MM.1S (cell line): Measurements from ENCODE around the gene FAM114A1.

Source experiments
- DNase-seq: peaks from one replicate; pipeline ENCODE4 v3.0.0-alpha.2; 2015
- H2AFZ ChIP-seq: fragments of 300-600 bp; sonication (generic); 2 replicates; pipeline ENCODE4 v1.6.0; 2016; ENCODE audit warnings: antibody characterized with exemption, low read length
- H3F3A ChIP-seq: fragments of 300-600 bp; sonication (generic); 2 replicates; pipeline ENCODE4 v1.6.1; 2016; ENCODE audit warnings: mild to moderate bottlenecking, antibody characterized with exemption, low read length, moderate library complexity, mixed read lengths; ENCODE audit not compliant: insufficient read depth
- H3K27ac ChIP-seq: fragments of 300-600 bp; sonication (generic); 2 replicates; pipeline ENCODE4 v1.5.1; 2016; ENCODE audit warnings: mild to moderate bottlenecking, low read length
- H3K27me3 ChIP-seq: fragments of 300-600 bp; sonication (generic); replicated peaks from 2 replicates; pipeline ENCODE4 v1.6.0; 2016; ENCODE audit warnings: low read length; ENCODE audit not compliant: insufficient read depth
- H3K36me3 ChIP-seq: fragments of 300-600 bp; sonication (generic); replicated peaks from 2 replicates; pipeline ENCODE4 v1.6.1; 2016; ENCODE audit warnings: mild to moderate bottlenecking, low read length, mixed read lengths; ENCODE audit not compliant: insufficient read depth
- H3K4me1 ChIP-seq: fragments of 300-600 bp; sonication (generic); 2 replicates; pipeline ENCODE4 v1.6.1; 2016; ENCODE audit warnings: low read length, mixed read lengths
- H3K4me2 ChIP-seq: fragments of 300-600 bp; sonication (generic); 2 replicates; pipeline ENCODE4 v1.6.0; 2016; ENCODE audit warnings: low read depth, low read length
- H3K4me3 ChIP-seq: fragments of 300-600 bp; sonication (generic); 2 replicates; pipeline ENCODE4 v1.5.1; 2016; ENCODE audit warnings: low read length, mixed read lengths
- H3K79me2 ChIP-seq: fragments of 300-600 bp; sonication (generic); 2 replicates; pipeline ENCODE4 v1.6.1; 2016; ENCODE audit warnings: mixed run types, low read length, mixed read lengths
- H3K9ac ChIP-seq: fragments of 300-600 bp; sonication (generic); 2 replicates; pipeline ENCODE4 v1.6.1; 2016; ENCODE audit warnings: low read length, mixed read lengths
- H3K9me2 ChIP-seq: fragments of 300-600 bp; sonication (generic); replicated peaks from 2 replicates; pipeline ENCODE4 v1.6.1; 2016; ENCODE audit warnings: mild to moderate bottlenecking, low read length, mixed read lengths; ENCODE audit not compliant: insufficient read depth
- H3K9me3 ChIP-seq: fragments of 300-600 bp; sonication (generic); replicated peaks from 2 replicates; pipeline ENCODE4 v1.6.1; 2016; ENCODE audit warnings: mild to moderate bottlenecking, low read length, mixed read lengths; ENCODE audit not compliant: insufficient read depth
- H4K20me1 ChIP-seq: fragments of 300-600 bp; sonication (generic); 2 replicates; pipeline ENCODE4 v1.6.1; 2016; ENCODE audit warnings: mild to moderate bottlenecking, low read length, moderate library complexity, mixed read lengths; ENCODE audit not compliant: insufficient read depth
- EZH2 ChIP-seq: fragments of 300-600 bp; sonication (generic); optimal IDR thresholded peaks from 2 replicates; pipeline ENCODE3; 2017; ENCODE audit warnings: low read depth, mild to moderate bottlenecking, antibody characterized with exemption, low read length, mixed read lengths
- EZH2phosphoT487 ChIP-seq: fragments of 300-600 bp; sonication (generic); IDR thresholded peaks from 2 replicates; pipeline ENCODE4 v1.6.1; 2018; ENCODE audit warnings: antibody characterized with exemption, low read length
- TF ChIP-seq, protein P1 (sequence below): fragments of 300-600 bp; sonication (generic); IDR thresholded peaks from 2 replicates; pipeline ENCODE4 v1.5.1; 2016; ENCODE audit warnings: antibody characterized with exemption, low read length, mixed read lengths

The FAM114A1 gene

DNA sequence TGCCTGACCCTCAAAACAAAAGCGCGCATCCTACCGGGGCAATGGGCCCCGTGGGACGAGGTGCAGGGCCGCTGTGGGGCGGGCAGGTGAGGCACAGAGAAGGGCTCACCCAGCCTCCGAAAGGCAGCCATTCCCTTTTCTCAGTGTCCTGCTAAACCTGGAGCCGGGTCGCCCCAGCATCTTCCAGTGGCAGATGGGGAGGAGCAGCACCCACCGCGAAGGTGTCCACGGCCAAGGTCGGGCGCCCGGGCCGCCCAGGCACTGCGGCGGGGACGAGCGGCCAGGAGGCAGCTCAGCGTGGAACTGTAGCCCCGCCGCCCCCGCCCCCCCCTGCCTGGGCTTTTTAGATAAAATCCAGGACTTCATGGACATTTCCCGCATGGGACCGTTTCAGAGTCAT is 43.8 kb upstream of the FAM114A1 start:
- no peaks in the 10 kb centered on the region for H3K9me2 ChIP-seq
- no peaks in the 10 kb centered on the region for H4K20me1 ChIP-seq
- H3K9me3 ChIP-seq, result no peaks in the 10 kb centered on the region
- no peak overlapping the region for H3K4me3 ChIP-seq
- no peak for DNase-seq
- no peak overlapping the region for H3K4me2 ChIP-seq
- no peak overlapping the region for H3K9ac ChIP-seq
- H2AFZ ChIP-seq, result no peak overlapping the region
- H3K79me2 ChIP-seq, result no peaks in the 10 kb centered on the region
- H3K27me3 ChIP-seq, result no peaks in the 10 kb centered on the region
- H3K27ac ChIP-seq, result no peak overlapping the region
- no peaks in the 10 kb centered on the region for H3F3A ChIP-seq
- no peaks in the 10 kb centered on the region for H3K36me3 ChIP-seq
- TF ChIP-seq EZH2phosphoT487, result no peak
- TF ChIP-seq, protein P1, sequence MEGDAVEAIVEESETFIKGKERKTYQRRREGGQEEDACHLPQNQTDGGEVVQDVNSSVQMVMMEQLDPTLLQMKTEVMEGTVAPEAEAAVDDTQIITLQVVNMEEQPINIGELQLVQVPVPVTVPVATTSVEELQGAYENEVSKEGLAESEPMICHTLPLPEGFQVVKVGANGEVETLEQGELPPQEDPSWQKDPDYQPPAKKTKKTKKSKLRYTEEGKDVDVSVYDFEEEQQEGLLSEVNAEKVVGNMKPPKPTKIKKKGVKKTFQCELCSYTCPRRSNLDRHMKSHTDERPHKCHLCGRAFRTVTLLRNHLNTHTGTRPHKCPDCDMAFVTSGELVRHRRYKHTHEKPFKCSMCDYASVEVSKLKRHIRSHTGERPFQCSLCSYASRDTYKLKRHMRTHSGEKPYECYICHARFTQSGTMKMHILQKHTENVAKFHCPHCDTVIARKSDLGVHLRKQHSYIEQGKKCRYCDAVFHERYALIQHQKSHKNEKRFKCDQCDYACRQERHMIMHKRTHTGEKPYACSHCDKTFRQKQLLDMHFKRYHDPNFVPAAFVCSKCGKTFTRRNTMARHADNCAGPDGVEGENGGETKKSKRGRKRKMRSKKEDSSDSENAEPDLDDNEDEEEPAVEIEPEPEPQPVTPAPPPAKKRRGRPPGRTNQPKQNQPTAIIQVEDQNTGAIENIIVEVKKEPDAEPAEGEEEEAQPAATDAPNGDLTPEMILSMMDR, result no peak
- no peak for TF ChIP-seq EZH2
- H3K4me1 ChIP-seq, result peaks cover 12% of the 10 kb centered on the region

DNA sequence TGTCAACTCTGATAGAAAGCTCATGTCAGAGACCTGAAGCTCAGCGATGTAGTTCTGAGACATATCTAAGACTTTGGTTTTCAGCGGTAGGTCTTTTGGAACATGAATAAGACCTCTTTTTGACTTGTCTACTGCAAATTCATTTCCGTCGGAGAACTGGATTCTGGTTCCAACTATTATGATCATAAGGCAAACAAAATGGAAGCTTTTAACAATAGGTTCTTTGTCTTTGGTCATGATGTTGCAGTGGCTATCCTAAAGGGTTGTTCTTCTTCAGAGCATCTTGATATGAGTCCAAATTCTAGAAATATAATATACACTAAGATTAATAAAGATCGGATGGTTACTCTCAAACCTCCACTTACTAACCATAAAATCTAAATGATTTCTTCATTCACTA is 38.4 kb upstream of the FAM114A1 start:
- no peak for DNase-seq
- Histone ChIP-seq H3K36me3 (no peaks in the 10 kb centered on the region), H3K79me2 (peaks cover 14% of the 10 kb centered on the region; the same call in 1 of the 2 replicates), H3K9ac (no peak overlapping the region), H3K27me3 (no peaks in the 10 kb centered on the region), H3K4me3 (no peak overlapping the region), H2AFZ (no peak overlapping the region), H3K4me1 (no peaks in the 10 kb centered on the region), H3K9me3 (no peaks in the 10 kb centered on the region), H4K20me1 (no peaks in the 10 kb centered on the region), H3K4me2 (no peak overlapping the region), H3K27ac (no peak overlapping the region), H3K9me2 (no peaks in the 10 kb centered on the region), H3F3A (no peaks in the 10 kb centered on the region)
- TF ChIP-seq EZH2 (no peak), EZH2phosphoT487 (no peak)
- TF ChIP-seq, protein P1, result no peak

DNA sequence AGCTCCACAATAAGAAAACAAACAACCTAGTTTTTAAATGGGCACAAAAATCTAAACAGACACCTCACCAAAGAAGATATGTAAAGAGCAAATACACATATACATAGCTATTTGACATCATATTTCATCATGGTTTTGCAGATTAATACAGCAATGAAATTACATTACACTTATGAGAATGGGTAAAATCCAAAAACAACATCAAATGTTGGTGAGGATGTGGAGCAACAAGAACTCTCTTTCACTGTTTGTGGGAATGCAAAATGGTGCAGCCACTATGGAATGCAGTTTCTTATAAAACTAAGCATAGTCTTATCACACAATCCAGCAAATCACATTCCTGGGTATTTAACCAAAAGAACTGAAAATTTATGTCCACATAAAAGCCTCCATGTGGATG is 36.0 kb upstream of the FAM114A1 start:
- Histone ChIP-seq H3K4me1 (no peaks in the 10 kb centered on the region), H3K9me3 (no peaks in the 10 kb centered on the region), H3K36me3 (no peaks in the 10 kb centered on the region), H3K9me2 (no peaks in the 10 kb centered on the region), H3K27me3 (no peaks in the 10 kb centered on the region), H3K27ac (no peak overlapping the region), H4K20me1 (no peaks in the 10 kb centered on the region), H3K4me2 (no peak overlapping the region), H3K79me2 (peaks cover 14% of the 10 kb centered on the region), H3K4me3 (no peak overlapping the region), H2AFZ (no peak overlapping the region), H3F3A (no peaks in the 10 kb centered on the region), H3K9ac (no peak overlapping the region)
- TF ChIP-seq, protein P1, result no peak
- TF ChIP-seq EZH2phosphoT487 (no peak), EZH2 (no peak)
- DNase-seq, result no peak
